Mucosa of descending colon (tissue), 3 donors: ENCODE measurements around the gene KPNA5. TPM values are rescaled to one million over a fixed set of nuclear protein-coding genes. Genes with fewer than 3 reads are reported as not detected.
"Not testable (repeated sequence)": the region's sequence is repeated elsewhere in the genome, so short reads cannot be mapped to it uniquely, and the experiment has no call there.

Experiments
- ATAC-seq: fragments of 200-7000 bp; cut with Tn5 transposase; one replicate; pipeline ENCODE4 v1.9.1; 2020; ENCODE audit warnings: mild to moderate bottlenecking, moderate library complexity
- DNase-seq, 3 donors: peaks; one replicate each; pipeline ENCODE4 v3.0.0-alpha.2; 2020
- H3K36me3 ChIP-seq: fragments of 200-600 bp; one replicate; pipeline ENCODE4 v1.8.0; 2021; ENCODE audit warnings: low read depth, mild to moderate bottlenecking
- H3K4me1 ChIP-seq: fragments of 200-600 bp; one replicate; pipeline ENCODE4 v1.8.0; 2021; ENCODE audit warnings: low read depth, mild to moderate bottlenecking
- H3K4me3 ChIP-seq: fragments of 200-600 bp; one replicate; pipeline ENCODE4 v1.8.0; 2021; ENCODE audit warnings: mild to moderate bottlenecking
- H3K9me3 ChIP-seq: fragments of 200-600 bp; one replicate; pipeline ENCODE4 v1.8.0; 2021; ENCODE audit warnings: mild to moderate bottlenecking
- CTCF ChIP-seq: fragments of 200-600 bp; IDR thresholded peaks from one replicate; pipeline ENCODE4 v1.8.0; 2022; ENCODE audit warnings: antibody characterized with exemption, mild to moderate bottlenecking
- intact Hi-C, 2 donors: fragments of 100-400 bp; cut with DNase I in 1 of 2; cut with micrococcal nuclease in 1 of 2; formaldehyde crosslinking; loops; one replicate each; pipeline versions ENCODE4 v1.11.0 to v1.11.1; 2022; cut with DNase I, micrococcal nuclease
- total RNA-seq, 3 donors: library from RNA; stranded (reverse); fragmentation: NEBNext Ultra II Directional in 2 of 3; extraction: Animal tissue kit (Norgen Biotek cat#: 25700) in 2 of 3; gene quantifications; one replicate each; pipeline versions ENCODE4 v1.2.1 to v1.2.4, GENCODE V29; 2021 to 2023
- donor health status: DM: no; HTN: no; CAD: no; lungs with moderate emphysema.
- donor health status: DM: no; HTN: no; CAD: no.
- donor health status: DM: no; HTN: yes; CAD: no.

The KPNA5 gene
- total RNA-seq, 3 donors from 2014 or later, result 5.5 to 19.5 (median 6.7) TPM

GRCh38 chr6:116651916-116652315 lies 29.1 kb upstream of the KPNA5 start:
- no peak overlapping the region for H3K4me3 ChIP-seq
- no peaks in the 10 kb centered on the region for H3K9me3 ChIP-seq
- ATAC-seq, result no peak
- TF ChIP-seq CTCF, result no peak
- H3K36me3 ChIP-seq, result no peaks in the 10 kb centered on the region
- H3K4me1 ChIP-seq, result no peaks in the 10 kb centered on the region
- DNase-seq, result no peak
- intact Hi-C loops, result no loop called here

GRCh38 chr6:116661594-116661993 lies 19.4 kb upstream of the KPNA5 start:
- DNase-seq, result no peak
- Histone ChIP-seq H3K4me3 (no peak overlapping the region), H3K9me3 (no peaks in the 10 kb centered on the region), H3K4me1 (no peaks in the 10 kb centered on the region), H3K36me3 (no peaks in the 10 kb centered on the region)
- no peak for TF ChIP-seq CTCF
- ATAC-seq, result no peak
- intact Hi-C loops, result no loop called here

GRCh38 chr6:116662202-116662601 lies 18.8 kb upstream of the KPNA5 start:
- intact Hi-C loops, result no loop called here
- no peak for ATAC-seq
- Histone ChIP-seq H3K4me1 (peaks cover 4% of the 10 kb centered on the region), H3K36me3 (no peaks in the 10 kb centered on the region), H3K9me3 (no peaks in the 10 kb centered on the region), H3K4me3 (no peak overlapping the region)
- no peak for TF ChIP-seq CTCF
- no peak for DNase-seq

- Histone ChIP-seq H3K36me3 (no peaks in the 10 kb centered on the region), H3K4me3 (no peak overlapping the region), H3K9me3 (no peaks in the 10 kb centered on the region), H3K4me1 (peaks cover 9% of the 10 kb centered on the region)
- no peak for ATAC-seq
- intact Hi-C loops, result no loop called here
- no peak for TF ChIP-seq CTCF
- no peak for DNase-seq
These were observed 17.7 kb upstream of the KPNA5 start for GRCh38 chr6:116663308-116663707.

- not testable (repeated sequence) for H3K4me3 ChIP-seq, DNase-seq
These were observed 16.8 kb upstream of the KPNA5 start for GRCh38 chr6:116664169-116664568.

GRCh38 chr6:116665464-116665863 lies 15.5 kb upstream of the KPNA5 start:
- Histone ChIP-seq H3K36me3 (no peaks in the 10 kb centered on the region), H3K9me3 (no peaks in the 10 kb centered on the region), H3K4me1 (peaks cover 9% of the 10 kb centered on the region), H3K4me3 (no peak overlapping the region)
- TF ChIP-seq CTCF, result no peak
- intact Hi-C loops, result no loop called here
- ATAC-seq, result no peak
- no peak for DNase-seq

More at GRCh38 chr6:116664169-116664568, 16.8 kb upstream of the KPNA5 start:
- H3K9me3 ChIP-seq, H3K36me3 ChIP-seq, H3K4me1 ChIP-seq, ATAC-seq, intact Hi-C loops: not testable (repeated sequence)
